WTC11 (cell line): ENCODE measurements around the gene PTPN13. TPM values are rescaled to one million over a fixed set of nuclear protein-coding genes. Genes with fewer than 3 reads are reported as not detected.
A peak's percentile ranks its signal among the peaks of the same experiment; 100 is the strongest.

Experiments used
- ATAC-seq: fragments of 200-7000 bp; cut with Tn5 transposase; 2 replicates; pipeline ENCODE4 v1.10.0; 2021; ENCODE audit warnings: mild to moderate bottlenecking, moderate library complexity
- CTCF ChIA-PET: fragments of 300-600 bp; sonication (Branson Sonifier 250); formaldehyde crosslinking; loops from one replicate; lab custom pipeline; 2021; ENCODE audit warnings: antibody characterized with exemption; lab: Charles Lee
- POLR2A ChIA-PET: fragments of 350-600 bp; sonication (Branson Sonifier 250); formaldehyde crosslinking; loops from one replicate; lab custom pipeline; 2021; ENCODE audit warnings: antibody characterized with exemption; lab: Charles Lee
- DNase-seq: peaks from one replicate; pipeline ENCODE4 v3.0.0; 2021; ENCODE audit warnings: low spot score
- H3K27ac Mint-ChIP-seq: 2 replicates; pipeline ENCODE4 v1.8.0; 2021; ENCODE audit warnings: mixed read lengths
- H3K27me3 Mint-ChIP-seq: 2 replicates; pipeline ENCODE4 v1.8.0; 2021; ENCODE audit warnings: low read depth, mild to moderate bottlenecking, moderate library complexity, mixed read lengths
- H3K36me3 Mint-ChIP-seq: 2 replicates; pipeline ENCODE4 v1.8.0; 2021; ENCODE audit warnings: mixed read lengths
- H3K4me1 Mint-ChIP-seq: 2 replicates; pipeline ENCODE4 v1.8.0; 2022; ENCODE audit warnings: mixed read lengths
- H3K4me3 Mint-ChIP-seq: 2 replicates; pipeline ENCODE4 v1.8.0; 2021; ENCODE audit warnings: mild to moderate bottlenecking, moderate library complexity, mixed read lengths
- H3K9me3 Mint-ChIP-seq: 2 replicates; pipeline ENCODE4 v1.8.0; 2021; ENCODE audit warnings: mixed read lengths
- AFF4 ChIP-seq: sonication (generic); formaldehyde crosslinking; IDR thresholded peaks from 2 replicates; pipeline ENCODE4 v1.8.1; 2023; ENCODE audit warnings: mild to moderate bottlenecking, missing genetic modification reagents, borderline replicate concordance
- ATF1 ChIP-seq: sonication (generic); formaldehyde crosslinking; IDR thresholded peaks from 2 replicates; pipeline ENCODE4 v1.8.1; 2023; ENCODE audit warnings: mild to moderate bottlenecking, moderate library complexity, missing genetic modification reagents
- E2F4 ChIP-seq: sonication (generic); formaldehyde crosslinking; IDR thresholded peaks from 2 replicates; pipeline ENCODE4 v1.8.1; 2022; ENCODE audit warnings: low read depth, mild to moderate bottlenecking, moderate library complexity, missing genetic modification reagents, borderline replicate concordance
- E2F5 ChIP-seq: sonication (generic); formaldehyde crosslinking; IDR thresholded peaks from 2 replicates; pipeline ENCODE4 v1.8.1; 2022; ENCODE audit warnings: mild to moderate bottlenecking, moderate library complexity, missing genetic modification reagents
- ERG ChIP-seq: fragments of 250-450 bp; sonication (Bioruptor Pico); IDR thresholded peaks from 2 replicates; pipeline ENCODE4 v1.8.0; 2021; ENCODE audit warnings: mild to moderate bottlenecking
- ETV6 ChIP-seq: sonication (generic); formaldehyde crosslinking; IDR thresholded peaks from 2 replicates; pipeline ENCODE4 v1.8.1; 2022; ENCODE audit warnings: mild to moderate bottlenecking, missing genetic modification reagents
- FOXP4 ChIP-seq: sonication (generic); formaldehyde crosslinking; IDR thresholded peaks from 2 replicates; pipeline ENCODE4 v1.8.0; 2022; ENCODE audit warnings: mild to moderate bottlenecking, missing genetic modification reagents
- HMGXB4 ChIP-seq: sonication (generic); formaldehyde crosslinking; IDR thresholded peaks from 2 replicates; pipeline ENCODE4 v1.8.1; 2023; ENCODE audit warnings: mild to moderate bottlenecking, moderate library complexity, missing genetic modification reagents
- IRF2 ChIP-seq: sonication (generic); formaldehyde crosslinking; IDR thresholded peaks from 2 replicates; pipeline ENCODE4 v1.8.0; 2022; ENCODE audit warnings: low read depth, missing genetic modification reagents, borderline replicate concordance
- OVOL2 ChIP-seq: fragments of 250-450 bp; sonication (Bioruptor Pico); IDR thresholded peaks from 2 replicates; pipeline ENCODE4 v1.9.0; 2021; ENCODE audit warnings: mild to moderate bottlenecking, borderline replicate concordance
- SOX15 ChIP-seq: fragments of 250-450 bp; sonication (Bioruptor Pico); IDR thresholded peaks from 2 replicates; pipeline ENCODE4 v1.9.0; 2021; ENCODE audit warnings: mild to moderate bottlenecking
- STAT6 ChIP-seq: sonication (generic); formaldehyde crosslinking; conservative IDR thresholded peaks from 2 replicates; pipeline ENCODE4 v1.8.1; 2023; ENCODE audit warnings: mild to moderate bottlenecking, low read depth, missing genetic modification reagents, moderate library complexity
- TEAD1 ChIP-seq: sonication (generic); formaldehyde crosslinking; IDR thresholded peaks from 2 replicates; pipeline ENCODE4 v1.8.0; 2022; ENCODE audit warnings: mild to moderate bottlenecking, missing genetic modification reagents
- ZBTB43 ChIP-seq: sonication (generic); formaldehyde crosslinking; IDR thresholded peaks from 2 replicates; pipeline ENCODE4 v1.8.1; 2023; ENCODE audit warnings: mild to moderate bottlenecking, missing genetic modification reagents
- ZNF138 ChIP-seq: sonication (generic); formaldehyde crosslinking; conservative IDR thresholded peaks from 2 replicates; pipeline ENCODE4 v1.8.1; 2022; ENCODE audit warnings: mild to moderate bottlenecking, moderate library complexity, missing genetic modification reagents
- ZSCAN18 ChIP-seq: fragments of 250-450 bp; sonication (Bioruptor Pico); IDR thresholded peaks from 2 replicates; pipeline ENCODE4 v2.1.2; 2022; ENCODE audit warnings: mild to moderate bottlenecking, moderate library complexity
- total RNA-seq: library from RNA; stranded (reverse); gene quantifications from 3 replicates; pipeline ENCODE4 v1.2.3, GENCODE V29; 2021

Gene PTPN13
- total RNA-seq, 1 experiment from 2014 or later = 49.7 TPM

- Mint-ChIP-seq H3K27me3 (no peaks in the 10 kb centered on the region), H3K4me1 (peaks cover 4% of the 10 kb centered on the region; the same call in 1 of the 2 replicates), H3K9me3 (peaks cover 5% of the 10 kb centered on the region), H3K36me3 (peaks cover 8% of the 10 kb centered on the region), H3K27ac (no peak overlapping the region; the same call in 1 of the 2 replicates), H3K4me3 (no peak overlapping the region)
- ChIA-PET CTCF (interaction anchor here (3.8 kb wide), 1 partner anchor 11 kb away, joined by 17 read pairs; no protein-coding TSS in a partner anchor), POLR2A (interaction anchor here (0.6 to 0.7 kb wide), 2 partner anchors 687 to 1276 kb away, joined by 5 read pairs; no protein-coding TSS in a partner anchor)
- TF ChIP-seq ZNF138 (CRISPR knock-in tag) (no peak), OVOL2 (CRISPR knock-in tag) (no peak), TEAD1 (CRISPR knock-in tag) (no peak), IRF2 (CRISPR knock-in tag) (no peak), AFF4 (CRISPR knock-in tag) (no peak)
- no peak for ATAC-seq
- DNase-seq = no peak
Measured at GRCh38 chr4:86641516-86642090, 47.5 kb downstream of the PTPN13 start.

GRCh38 chr4:86644892-86645291 is 50.8 kb downstream of the PTPN13 start:
- no peak for DNase-seq
- Mint-ChIP-seq H3K4me1 (peaks cover under 1% of the 10 kb centered on the region; the same call in 1 of the 2 replicates), H3K36me3 (peaks cover 21% of the 10 kb centered on the region), H3K27ac (peak overlapping the region; percentile 6; the same call in 1 of the 2 replicates), H3K9me3 (peaks cover 22% of the 10 kb centered on the region), H3K27me3 (no peaks in the 10 kb centered on the region), H3K4me3 (no peak overlapping the region)
- TF ChIP-seq TEAD1 (CRISPR knock-in tag) (no peak), ERG (no peak), ZSCAN18 (CRISPR knock-in tag) (no peak), HMGXB4 (CRISPR knock-in tag) (no peak), E2F5 (no peak), ETV6 (CRISPR knock-in tag) (no peak), ZBTB43 (CRISPR knock-in tag) (no peak), E2F4 (CRISPR knock-in tag) (no peak), ATF1 (CRISPR knock-in tag) (no peak), STAT6 (CRISPR knock-in tag) (no peak), SOX15 (no peak), FOXP4 (CRISPR knock-in tag) (no peak)
- POLR2A ChIA-PET = no interaction called here
- CTCF ChIA-PET = interaction anchor here (3.8 kb wide), 1 partner anchor 8 kb away, joined by 17 read pairs; no protein-coding TSS in a partner anchor
- ATAC-seq = no peak
